Measurements from ENCODE around the gene ATP8B4.

The ATP8B4 gene

GRCh38 chr15:49809894-49810609 lies 309.0 kb downstream of the ATP8B4 start:
- DNase-seq (ENCODE audit: low read depth in 2 of 2): no peak

- DNase-seq (ENCODE audit: low read depth in 2 of 2): no peak
Observed at GRCh38 chr15:49808341-49808740, 310.7 kb downstream of the ATP8B4 start.
